Colonic mucosa (tissue), 4 donors: ENCODE results near the gene RITA1. TPM values are rescaled to one million over a fixed set of nuclear protein-coding genes. Genes with fewer than 3 reads are reported as not detected.

ENCODE experiments used
- DNase-seq: peaks from one replicate; pipeline ENCODE4 v3.0.0-alpha.2; 2020
- H3K27ac ChIP-seq: fragments of 200-600 bp; one replicate; pipeline ENCODE4 v1.8.0; 2021
- H3K27me3 ChIP-seq: fragments of 200-600 bp; one replicate; pipeline ENCODE4 v1.8.0; 2021
- H3K36me3 ChIP-seq: fragments of 200-600 bp; one replicate; pipeline ENCODE4 v1.8.0; 2021
- H3K4me1 ChIP-seq: fragments of 200-600 bp; one replicate; pipeline ENCODE4 v1.8.0; 2021; ENCODE audit warnings: mild to moderate bottlenecking
- H3K4me3 ChIP-seq: fragments of 200-600 bp; one replicate; pipeline ENCODE4 v1.8.0; 2021
- H3K9ac ChIP-seq, 2 donors: one replicate each; pipeline ENCODE4 v1.7.0; 2013; ENCODE audit warnings: control low read depth in 2 of 2, low read depth in 2 of 2, low read length in 2 of 2
- H3K9me3 ChIP-seq: fragments of 200-600 bp; one replicate; pipeline ENCODE4 v1.8.0; 2021
- intact Hi-C: fragments of 100-400 bp; cut with DNase I; formaldehyde crosslinking; loops from one replicate; pipeline ENCODE4 v1.14.1; 2022
- total RNA-seq, 2 donors: library from RNA; stranded (reverse); fragmentation: NEBNext Ultra II Directional in 1 of 2; extraction: Animal tissue kit (Norgen Biotek cat#: 25700) in 1 of 2; gene quantifications; one replicate each; pipeline ENCODE4 v1.2.1, GENCODE V29; 2021
- TF ChIP-seq, protein P1 (sequence below): fragments of 200-600 bp; IDR thresholded peaks from one replicate; pipeline ENCODE4 v1.8.0; 2022; ENCODE audit warnings: antibody characterized with exemption, mild to moderate bottlenecking
- donor health status: healthy.
- donor health status: DM: no; HTN: no; CAD: no.
- donor health status: DM: no; HTN: no; CAD: no.

Gene RITA1
- total RNA-seq, 2 donors from 2014 or later: 13.9 to 26.9 TPM

DNA sequence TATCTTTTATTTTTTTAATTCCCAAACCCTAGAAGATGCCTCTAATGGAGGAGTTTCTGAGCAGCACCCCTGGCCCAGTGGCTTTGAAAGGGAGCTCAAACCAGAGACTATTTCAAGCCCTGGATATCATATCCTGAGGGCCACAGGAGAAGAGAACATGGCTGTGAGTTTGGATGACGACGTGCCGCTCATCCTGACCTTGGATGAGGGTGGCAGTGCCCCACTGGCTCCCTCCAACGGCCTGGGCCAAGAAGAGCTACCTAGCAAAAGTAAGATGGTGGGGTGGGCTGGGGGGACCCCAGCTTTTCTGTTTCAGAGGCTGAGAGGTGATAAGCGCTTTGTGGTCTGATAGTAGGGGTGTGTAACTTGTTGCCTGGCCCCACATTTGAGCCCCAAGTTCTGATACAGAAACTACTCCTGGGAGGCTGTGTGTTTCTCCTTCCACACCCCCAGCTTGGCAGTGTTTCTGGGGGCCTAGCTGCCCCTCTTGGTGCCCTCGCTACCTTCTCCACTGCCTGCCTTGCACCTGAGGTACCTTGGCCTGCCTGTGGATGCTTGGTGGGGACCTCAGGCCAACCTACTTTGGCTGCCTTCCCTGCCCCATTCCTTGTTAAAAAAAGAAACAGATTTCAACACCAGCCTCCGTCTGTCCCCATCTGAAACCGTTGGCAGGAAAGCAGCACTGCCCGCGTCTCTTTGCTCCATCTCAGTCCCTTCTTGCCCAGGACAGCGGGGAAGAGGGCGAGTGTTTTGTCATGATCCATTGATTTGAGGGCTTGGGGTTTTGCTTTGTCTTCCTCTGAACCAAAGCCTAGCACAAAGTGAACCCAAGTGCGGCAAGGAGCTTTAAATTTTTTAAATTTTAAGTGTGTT is 41.4 kb downstream of the RITA1 start:
- intact Hi-C loops: no loop called here
- H3K27ac ChIP-seq: no peak overlapping the region
- DNase-seq: no peak
- TF ChIP-seq, protein P1, sequence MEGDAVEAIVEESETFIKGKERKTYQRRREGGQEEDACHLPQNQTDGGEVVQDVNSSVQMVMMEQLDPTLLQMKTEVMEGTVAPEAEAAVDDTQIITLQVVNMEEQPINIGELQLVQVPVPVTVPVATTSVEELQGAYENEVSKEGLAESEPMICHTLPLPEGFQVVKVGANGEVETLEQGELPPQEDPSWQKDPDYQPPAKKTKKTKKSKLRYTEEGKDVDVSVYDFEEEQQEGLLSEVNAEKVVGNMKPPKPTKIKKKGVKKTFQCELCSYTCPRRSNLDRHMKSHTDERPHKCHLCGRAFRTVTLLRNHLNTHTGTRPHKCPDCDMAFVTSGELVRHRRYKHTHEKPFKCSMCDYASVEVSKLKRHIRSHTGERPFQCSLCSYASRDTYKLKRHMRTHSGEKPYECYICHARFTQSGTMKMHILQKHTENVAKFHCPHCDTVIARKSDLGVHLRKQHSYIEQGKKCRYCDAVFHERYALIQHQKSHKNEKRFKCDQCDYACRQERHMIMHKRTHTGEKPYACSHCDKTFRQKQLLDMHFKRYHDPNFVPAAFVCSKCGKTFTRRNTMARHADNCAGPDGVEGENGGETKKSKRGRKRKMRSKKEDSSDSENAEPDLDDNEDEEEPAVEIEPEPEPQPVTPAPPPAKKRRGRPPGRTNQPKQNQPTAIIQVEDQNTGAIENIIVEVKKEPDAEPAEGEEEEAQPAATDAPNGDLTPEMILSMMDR: no peak
- peaks cover 5% of the 10 kb centered on the region for H3K36me3 ChIP-seq
- no peaks in the 10 kb centered on the region for H3K27me3 ChIP-seq
- H3K4me1 ChIP-seq: peaks cover 12% of the 10 kb centered on the region
- H3K9ac ChIP-seq: no peak overlapping the region
- H3K4me3 ChIP-seq: no peak overlapping the region
- no peaks in the 10 kb centered on the region for H3K9me3 ChIP-seq

DNA sequence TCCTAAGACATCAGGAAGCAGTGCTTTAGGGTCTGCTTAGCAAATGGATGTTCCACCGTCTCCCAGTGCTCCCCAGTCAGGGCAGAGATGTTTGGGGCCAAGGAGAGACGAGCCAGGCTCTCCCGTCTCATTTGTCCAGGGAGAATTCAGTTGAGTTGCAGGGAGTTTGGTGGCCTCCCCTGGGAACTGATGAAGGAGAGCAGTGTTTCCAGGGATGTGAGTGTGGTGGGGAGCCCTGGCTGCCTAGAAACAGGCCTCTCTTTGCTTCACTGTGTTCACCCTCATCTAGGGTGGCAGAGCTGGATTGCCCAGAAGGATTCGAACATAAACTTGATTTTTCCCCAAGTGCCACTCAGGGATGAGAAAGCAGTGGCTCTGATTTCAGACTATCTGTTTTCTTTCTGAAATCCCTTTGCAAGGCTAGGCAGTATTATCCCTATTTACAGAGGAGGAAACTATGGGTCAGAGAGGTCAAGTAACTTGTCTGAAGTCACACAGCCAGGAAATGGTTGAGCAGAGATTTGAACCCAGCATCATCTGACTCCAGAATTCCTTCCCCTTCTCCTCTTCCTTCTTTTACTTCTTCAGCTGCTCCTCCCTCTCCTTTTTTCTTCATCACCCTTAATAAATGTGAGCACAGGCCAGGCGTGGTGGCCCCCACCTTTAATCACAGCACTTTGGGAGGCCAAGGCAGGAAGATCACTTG is 42.3 kb downstream of the RITA1 start:
- Histone ChIP-seq H3K4me1 (peaks cover 12% of the 10 kb centered on the region), H3K4me3 (no peak overlapping the region), H3K27ac (no peak overlapping the region), H3K27me3 (no peaks in the 10 kb centered on the region), H3K9me3 (no peaks in the 10 kb centered on the region), H3K36me3 (peaks cover 5% of the 10 kb centered on the region), H3K9ac (no peak overlapping the region)
- TF ChIP-seq, protein P1: no peak
- intact Hi-C loops: no loop called here
- DNase-seq: no peak

DNA sequence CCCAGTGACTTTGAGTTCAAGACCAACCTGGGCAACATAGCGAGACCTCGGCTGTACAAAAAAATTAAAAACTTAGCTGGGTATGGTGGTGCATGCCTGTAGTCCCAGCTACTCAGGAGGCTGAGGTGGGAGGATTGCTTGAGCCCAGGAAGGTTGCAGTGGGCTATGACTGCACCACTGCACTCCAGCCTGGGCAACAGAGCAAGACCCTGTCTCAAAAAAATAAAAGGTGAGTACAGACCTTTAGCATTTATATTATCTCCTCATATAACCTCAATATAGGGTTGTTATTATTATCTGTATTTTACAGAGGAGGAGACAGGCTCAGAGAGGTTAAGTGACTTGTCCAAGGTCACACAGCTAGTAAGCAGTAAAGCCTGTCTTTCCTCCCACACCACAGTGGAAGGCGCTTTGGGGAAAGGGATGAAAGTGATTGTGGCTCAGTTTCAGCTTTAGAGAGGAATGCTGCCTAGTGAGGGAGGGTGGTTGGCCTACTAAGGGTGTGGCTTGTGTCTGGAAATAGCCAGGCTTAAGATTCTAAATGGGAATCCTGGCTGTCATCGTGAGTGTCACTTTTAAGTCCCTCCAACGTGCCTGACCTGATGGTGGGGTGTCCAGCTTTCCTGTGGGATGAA is 43.0 kb downstream of the RITA1 start:
- peaks cover 12% of the 10 kb centered on the region for H3K4me1 ChIP-seq
- intact Hi-C loops: no loop called here
- TF ChIP-seq, protein P1: no peak
- H3K27me3 ChIP-seq: no peaks in the 10 kb centered on the region
- H3K4me3 ChIP-seq: no peak overlapping the region
- no peak for DNase-seq
- no peaks in the 10 kb centered on the region for H3K9me3 ChIP-seq
- peaks cover 5% of the 10 kb centered on the region for H3K36me3 ChIP-seq
- H3K9ac ChIP-seq: peak overlapping the region in 1 of 2 donors; percentile 6
- H3K27ac ChIP-seq: peak overlapping the region; percentile 6

DNA sequence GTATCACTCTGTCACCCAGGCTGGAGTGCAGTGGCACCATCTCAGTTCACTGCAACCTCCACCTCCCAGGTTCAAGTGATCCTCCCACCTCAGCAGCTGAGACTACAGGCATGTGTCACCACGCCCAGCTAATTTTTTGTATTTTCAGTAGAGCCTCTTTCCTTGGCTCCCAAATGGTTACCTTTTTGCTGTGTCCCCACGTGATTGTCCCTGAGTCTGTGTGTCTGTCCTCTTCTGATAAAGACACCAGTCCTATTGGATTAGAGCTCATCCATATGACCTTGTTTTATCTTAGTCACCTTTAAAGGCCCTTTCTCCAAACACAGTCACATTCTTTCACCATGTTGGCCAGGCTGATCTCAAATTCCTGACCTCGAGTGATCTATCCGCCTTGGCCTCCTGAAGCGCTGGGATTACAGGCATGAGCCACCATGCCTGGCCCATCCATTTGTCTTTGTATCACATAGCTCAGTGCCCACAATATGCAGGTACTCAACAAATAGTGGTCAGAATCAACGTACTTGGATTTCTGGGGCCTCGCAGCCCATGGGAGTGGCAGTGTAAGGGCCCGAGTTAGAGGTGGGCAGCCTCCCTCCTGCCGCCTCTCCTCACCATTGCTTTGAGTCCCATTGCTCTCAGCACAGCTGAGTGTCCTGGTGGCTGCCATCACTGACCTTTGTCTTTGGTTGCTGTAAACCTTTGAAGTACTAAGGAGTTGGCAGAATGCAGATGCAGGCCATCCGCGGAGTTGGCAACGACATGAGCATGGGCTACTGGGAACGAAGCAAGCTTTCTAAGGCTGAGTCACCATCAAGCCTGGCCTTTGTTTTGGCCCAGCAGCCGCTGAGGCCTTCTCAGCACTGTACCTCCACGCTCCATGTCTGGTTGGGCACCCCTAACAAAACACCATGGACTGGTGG is 45.1 kb downstream of the RITA1 start:
- Histone ChIP-seq H3K4me1 (peaks cover 5% of the 10 kb centered on the region), H3K27ac (no peak overlapping the region), H3K36me3 (peaks cover 5% of the 10 kb centered on the region)

More for the DNA sequence above, 45.1 kb downstream of the RITA1 start:
- Histone ChIP-seq H3K9me3 (no peaks in the 10 kb centered on the region), H3K9ac (no peak overlapping the region), H3K4me3 (no peak overlapping the region), H3K27me3 (no peaks in the 10 kb centered on the region)
- DNase-seq: no peak
- TF ChIP-seq, protein P1: no peak
- intact Hi-C loops: no loop called here
